HFFc6 (cell line): ENCODE results near the gene C20orf204. TPM values are rescaled to one million over a fixed set of nuclear protein-coding genes. Genes with fewer than 3 reads are reported as not detected.
A peak's percentile ranks its signal among the peaks of the same experiment; 100 is the strongest.

Source experiments
- DNase-seq: peaks from one replicate; pipeline ENCODE4 v3.0.0-alpha.2; 2018
- H3K27ac Mint-ChIP-seq: 2 replicates; pipeline ENCODE4 v1.8.0; 2020; ENCODE audit warnings: mild to moderate bottlenecking, mixed read lengths
- H3K27me3 Mint-ChIP-seq: 2 replicates; pipeline ENCODE4 v1.8.0; 2021; ENCODE audit warnings: mild to moderate bottlenecking, moderate library complexity, mixed read lengths; ENCODE audit not compliant: insufficient read depth
- H3K36me3 Mint-ChIP-seq: 2 replicates; pipeline ENCODE4 v1.8.0; 2021; ENCODE audit warnings: low read depth, mixed read lengths
- H3K4me1 Mint-ChIP-seq: 2 replicates; pipeline ENCODE4 v1.8.0; 2020; ENCODE audit warnings: low read depth, mixed read lengths
- H3K4me3 Mint-ChIP-seq: 2 replicates; pipeline ENCODE4 v1.8.0; 2020; ENCODE audit warnings: mild to moderate bottlenecking, moderate library complexity, mixed read lengths
- H3K9me3 Mint-ChIP-seq: 2 replicates; pipeline ENCODE4 v1.8.0; 2020; ENCODE audit warnings: mild to moderate bottlenecking, mixed read lengths
- CTCF ChIP-seq: fragments of 200-600 bp; sonication (generic); IDR thresholded peaks from 2 replicates; pipeline ENCODE4 v1.5.0; 2021; ENCODE audit warnings: antibody characterized with exemption, mild to moderate bottlenecking
- total RNA-seq, 6 experiments: library from RNA; stranded (reverse); fragmentation: NEBNext Ultra II Directional; extraction: Animal tissue kit (Norgen Biotek cat#: 25700); gene quantifications; 2 replicates in 1 of 6; 3 replicates in 5 of 6; pipeline ENCODE4 v1.2.3, GENCODE V29; 2021

C20orf204 gene
- total RNA-seq, 6 experiments from 2014 or later = 0.32 to 0.57 (median 0.42) TPM

GRCh38 chr20:64065062-64065973 lies 29.3 kb downstream of the C20orf204 start:
- peaks cover 1% of the 10 kb centered on the region for H3K27me3 Mint-ChIP-seq
- H3K9me3 Mint-ChIP-seq = no peaks in the 10 kb centered on the region
- no peak for TF ChIP-seq CTCF
- H3K4me1 Mint-ChIP-seq = peaks cover 44% of the 10 kb centered on the region
- H3K36me3 Mint-ChIP-seq = no peaks in the 10 kb centered on the region
- peak overlapping the region; percentile 57; the same call in 1 of the 2 replicates for H3K4me3 Mint-ChIP-seq
- H3K27ac Mint-ChIP-seq = peak overlapping the region; percentile 81
- DNase-seq = no peak

GRCh38 chr20:64065974-64066343 lies 30.0 kb downstream of the C20orf204 start:
- Mint-ChIP-seq H3K4me3 (peak overlapping the region; percentile 57), H3K27me3 (peaks cover 1% of the 10 kb centered on the region), H3K4me1 (peaks cover 44% of the 10 kb centered on the region), H3K27ac (peak overlapping the region; percentile 81), H3K36me3 (no peaks in the 10 kb centered on the region), H3K9me3 (no peaks in the 10 kb centered on the region)
- no peak for TF ChIP-seq CTCF
- peak; percentile 73 for DNase-seq

GRCh38 chr20:64067005-64067632 lies 31.1 kb downstream of the C20orf204 start:
- Mint-ChIP-seq H3K4me1 (peaks cover 40% of the 10 kb centered on the region), H3K36me3 (no peaks in the 10 kb centered on the region), H3K4me3 (no peak overlapping the region), H3K9me3 (no peaks in the 10 kb centered on the region), H3K27me3 (peaks cover 1% of the 10 kb centered on the region), H3K27ac (peak overlapping the region; percentile 38; the same call in 1 of the 2 replicates)
- TF ChIP-seq CTCF = no peak
- DNase-seq = no peak

- H3K9me3 Mint-ChIP-seq = no peaks in the 10 kb centered on the region
- peaks cover 1% of the 10 kb centered on the region for H3K27me3 Mint-ChIP-seq
- no peak for DNase-seq
- TF ChIP-seq CTCF = no peak
- H3K36me3 Mint-ChIP-seq = no peaks in the 10 kb centered on the region
- H3K27ac Mint-ChIP-seq = no peak overlapping the region
- no peak overlapping the region for H3K4me3 Mint-ChIP-seq
- H3K4me1 Mint-ChIP-seq = peaks cover 35% of the 10 kb centered on the region
These were observed 31.8 kb downstream of the C20orf204 start for GRCh38 chr20:64067733-64068307.

- H3K36me3 Mint-ChIP-seq = no peaks in the 10 kb centered on the region
- H3K27me3 Mint-ChIP-seq = peaks cover 1% of the 10 kb centered on the region
These were observed 32.6 kb downstream of the C20orf204 start for GRCh38 chr20:64068386-64069208.

More at GRCh38 chr20:64068386-64069208, 32.6 kb downstream of the C20orf204 start:
- Mint-ChIP-seq H3K27ac (no peak overlapping the region), H3K9me3 (no peaks in the 10 kb centered on the region), H3K4me1 (peaks cover 35% of the 10 kb centered on the region), H3K4me3 (no peak overlapping the region)
- no peak for TF ChIP-seq CTCF
- DNase-seq = no peak
